Uterus (tissue), 4 donors: ENCODE data around the gene GPRIN3. TPM values are rescaled to one million over a fixed set of nuclear protein-coding genes. Genes with fewer than 3 reads are reported as not detected.

Experiments
- DNase-seq, 2 donors: peaks; one replicate each; pipeline ENCODE4 v3.0.0-alpha.2; 2019 to 2020
- H3K27ac ChIP-seq, 2 donors: fragments of 200-600 bp; sonication (generic); 1 replicate in 1 of 2; 2 replicates in 1 of 2; pipeline ENCODE4 v1.5.1; 2016 to 2018
- H3K27me3 ChIP-seq, 2 donors: fragments of 200-600 bp; sonication (generic); one replicate each; pipeline ENCODE4 v1.5.1; 2018 to 2019; ENCODE audit warnings: control low read depth in 1 of 2
- H3K36me3 ChIP-seq, 2 donors: fragments of 200-600 bp; sonication (generic); one replicate each; pipeline ENCODE4 v1.5.1; 2019; ENCODE audit warnings: control low read depth in 1 of 2
- H3K4me1 ChIP-seq, 2 donors: fragments of 200-600 bp; sonication (generic); one replicate each; pipeline ENCODE4 v1.5.1; 2018 to 2019; ENCODE audit warnings: control low read depth in 1 of 2
- H3K4me3 ChIP-seq, 2 donors: fragments of 200-600 bp; sonication (generic); 1 replicate in 1 of 2; 2 replicates in 1 of 2; pipeline ENCODE4 v1.5.1; 2018 to 2019; ENCODE audit warnings: mild to moderate bottlenecking in 1 of 2
- H3K9me3 ChIP-seq, 2 donors: fragments of 200-600 bp; sonication (generic); one replicate each; pipeline ENCODE4 v1.5.1; 2019; ENCODE audit warnings: control low read depth in 1 of 2
- POLR2A ChIP-seq, 2 donors: fragments of 450-650 bp; IDR thresholded peaks; one replicate each; pipeline ENCODE4 v1.6.1; 2016; ENCODE audit warnings: antibody characterized with exemption in 2 of 2, mild to moderate bottlenecking in 1 of 2, moderate library complexity in 1 of 2
- intact Hi-C: fragments of 100-400 bp; cut with DNase I; formaldehyde crosslinking; loops from one replicate; pipeline ENCODE4 v1.15.1; 2023; ENCODE audit warnings: low total_unique reads
- total RNA-seq, 4 donors: library from RNA; depleted of rRNA in 3 of 4; stranded (reverse); fragments of >200 nt in 3 of 4; gene quantifications; one replicate each; pipeline versions ENCODE4 v1.1.0 to v1.2.4, GENCODE V29; 2014 to 2023
- TF ChIP-seq, protein P1 (sequence below), 4 experiments: fragments of 200-600 bp in 2 of 4; fragments of 450-650 bp in 2 of 4; sonication (generic) in 2 of 4; IDR thresholded peaks; one replicate each; pipeline ENCODE4 v1.5.1; 2016 to 2019; ENCODE audit warnings: antibody characterized with exemption in 4 of 4, mild to moderate bottlenecking in 2 of 4, moderate library complexity in 1 of 4
- donor health status: DM: yes; HTN: yes; CAD: no.

The GPRIN3 gene
- total RNA-seq, 4 donors from 2014 or later, result 1.2 to 9.7 (median 3.2) TPM

DNA sequence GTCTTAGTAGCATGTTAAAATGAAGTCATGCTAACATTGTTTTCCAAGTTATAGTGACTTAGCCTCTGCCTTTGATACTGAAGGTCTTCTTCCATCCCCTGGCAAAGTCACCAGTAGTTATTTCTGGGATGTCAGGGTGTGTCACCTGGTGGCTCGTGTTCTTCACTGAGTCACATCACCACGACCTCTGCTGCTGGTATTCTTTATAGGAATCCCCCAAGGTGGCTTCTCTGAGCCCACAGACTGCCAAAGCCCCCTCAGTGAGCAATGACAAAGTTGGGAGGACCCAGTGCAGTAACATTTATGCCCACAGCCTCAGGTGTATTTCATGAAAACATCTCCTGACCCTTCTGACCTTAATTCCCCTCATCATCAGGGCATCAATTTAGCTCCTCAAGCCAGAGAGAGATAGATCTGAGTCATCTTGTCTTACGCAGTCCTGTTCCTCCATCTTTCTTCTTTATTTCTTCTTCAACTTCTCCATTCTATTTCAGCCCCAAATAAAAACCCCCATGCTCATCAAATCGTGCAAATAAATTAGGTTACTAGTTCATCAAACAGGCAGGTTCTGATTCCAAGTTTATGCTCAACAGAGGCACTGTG is 29.3 kb upstream of the GPRIN3 start:
- intact Hi-C loops, result no loop called here
- no peak for DNase-seq
- Histone ChIP-seq H3K27me3 (no peaks in the 10 kb centered on the region), H3K4me3 (no peak overlapping the region), H3K9me3 (no peaks in the 10 kb centered on the region), H3K27ac (no peak overlapping the region), H3K36me3 (no peaks in the 10 kb centered on the region), H3K4me1 (no peaks in the 10 kb centered on the region)
- TF ChIP-seq POLR2A (IDR thresholded peaks at IDR 0.05), result no peak
- TF ChIP-seq, protein P1, sequence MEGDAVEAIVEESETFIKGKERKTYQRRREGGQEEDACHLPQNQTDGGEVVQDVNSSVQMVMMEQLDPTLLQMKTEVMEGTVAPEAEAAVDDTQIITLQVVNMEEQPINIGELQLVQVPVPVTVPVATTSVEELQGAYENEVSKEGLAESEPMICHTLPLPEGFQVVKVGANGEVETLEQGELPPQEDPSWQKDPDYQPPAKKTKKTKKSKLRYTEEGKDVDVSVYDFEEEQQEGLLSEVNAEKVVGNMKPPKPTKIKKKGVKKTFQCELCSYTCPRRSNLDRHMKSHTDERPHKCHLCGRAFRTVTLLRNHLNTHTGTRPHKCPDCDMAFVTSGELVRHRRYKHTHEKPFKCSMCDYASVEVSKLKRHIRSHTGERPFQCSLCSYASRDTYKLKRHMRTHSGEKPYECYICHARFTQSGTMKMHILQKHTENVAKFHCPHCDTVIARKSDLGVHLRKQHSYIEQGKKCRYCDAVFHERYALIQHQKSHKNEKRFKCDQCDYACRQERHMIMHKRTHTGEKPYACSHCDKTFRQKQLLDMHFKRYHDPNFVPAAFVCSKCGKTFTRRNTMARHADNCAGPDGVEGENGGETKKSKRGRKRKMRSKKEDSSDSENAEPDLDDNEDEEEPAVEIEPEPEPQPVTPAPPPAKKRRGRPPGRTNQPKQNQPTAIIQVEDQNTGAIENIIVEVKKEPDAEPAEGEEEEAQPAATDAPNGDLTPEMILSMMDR (IDR thresholded peaks at IDR 0.05), result no peak

DNA sequence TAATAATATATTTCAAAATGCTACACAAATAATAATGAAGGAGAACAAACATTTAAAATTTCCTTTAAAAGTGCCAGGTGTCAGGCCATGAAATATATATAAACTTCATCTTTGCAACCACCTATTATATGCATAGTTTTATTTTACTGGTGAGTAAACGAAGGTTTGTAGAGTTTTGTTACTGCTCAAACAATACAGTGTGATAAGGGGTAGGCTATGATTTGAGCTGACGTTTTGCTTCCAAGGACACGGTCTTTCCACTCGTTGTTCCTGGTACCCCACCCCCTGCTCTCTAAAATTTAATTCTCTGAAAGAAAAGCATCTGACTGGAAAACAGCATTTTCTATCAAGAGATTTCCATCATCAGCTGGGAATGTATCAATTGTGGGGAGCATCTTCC is 27.2 kb upstream of the GPRIN3 start:
- DNase-seq, result no peak
- H3K27me3 ChIP-seq, result no peaks in the 10 kb centered on the region
- no peaks in the 10 kb centered on the region for H3K4me1 ChIP-seq
- TF ChIP-seq, protein P1 (IDR thresholded peaks at IDR 0.05), result no peak
- no peak for TF ChIP-seq POLR2A (IDR thresholded peaks at IDR 0.05)
- H3K4me3 ChIP-seq, result no peak overlapping the region
- H3K27ac ChIP-seq, result no peak overlapping the region
- no peaks in the 10 kb centered on the region for H3K36me3 ChIP-seq
- intact Hi-C loops, result no loop called here
- H3K9me3 ChIP-seq, result no peaks in the 10 kb centered on the region

DNA sequence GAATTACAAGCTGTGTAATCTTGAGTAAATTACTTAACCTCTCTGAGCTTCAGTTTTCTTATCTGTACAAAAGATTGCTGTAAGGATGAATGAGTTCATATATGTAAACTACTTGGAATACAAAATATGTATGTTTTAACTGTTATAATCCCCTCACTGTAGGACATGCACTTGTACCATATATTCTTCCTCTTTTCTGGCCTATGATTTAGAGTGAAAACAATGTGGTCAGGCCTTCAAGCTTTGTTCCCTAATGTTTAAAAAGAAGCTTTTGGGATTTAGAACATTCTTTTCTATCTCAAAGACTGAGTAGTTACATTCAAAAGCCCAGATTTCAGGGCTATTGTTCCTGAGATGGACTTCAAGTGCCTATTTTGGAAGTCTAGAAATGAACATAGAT is 26.7 kb upstream of the GPRIN3 start:
- intact Hi-C loops, result no loop called here
- H3K36me3 ChIP-seq, result no peaks in the 10 kb centered on the region
- no peak overlapping the region for H3K27ac ChIP-seq
- no peak overlapping the region for H3K4me3 ChIP-seq
- no peak for TF ChIP-seq POLR2A (IDR thresholded peaks at IDR 0.05)
- TF ChIP-seq, protein P1 (IDR thresholded peaks at IDR 0.05), result no peak
- H3K4me1 ChIP-seq, result no peaks in the 10 kb centered on the region
- no peaks in the 10 kb centered on the region for H3K9me3 ChIP-seq
- no peaks in the 10 kb centered on the region for H3K27me3 ChIP-seq
- no peak for DNase-seq

DNA sequence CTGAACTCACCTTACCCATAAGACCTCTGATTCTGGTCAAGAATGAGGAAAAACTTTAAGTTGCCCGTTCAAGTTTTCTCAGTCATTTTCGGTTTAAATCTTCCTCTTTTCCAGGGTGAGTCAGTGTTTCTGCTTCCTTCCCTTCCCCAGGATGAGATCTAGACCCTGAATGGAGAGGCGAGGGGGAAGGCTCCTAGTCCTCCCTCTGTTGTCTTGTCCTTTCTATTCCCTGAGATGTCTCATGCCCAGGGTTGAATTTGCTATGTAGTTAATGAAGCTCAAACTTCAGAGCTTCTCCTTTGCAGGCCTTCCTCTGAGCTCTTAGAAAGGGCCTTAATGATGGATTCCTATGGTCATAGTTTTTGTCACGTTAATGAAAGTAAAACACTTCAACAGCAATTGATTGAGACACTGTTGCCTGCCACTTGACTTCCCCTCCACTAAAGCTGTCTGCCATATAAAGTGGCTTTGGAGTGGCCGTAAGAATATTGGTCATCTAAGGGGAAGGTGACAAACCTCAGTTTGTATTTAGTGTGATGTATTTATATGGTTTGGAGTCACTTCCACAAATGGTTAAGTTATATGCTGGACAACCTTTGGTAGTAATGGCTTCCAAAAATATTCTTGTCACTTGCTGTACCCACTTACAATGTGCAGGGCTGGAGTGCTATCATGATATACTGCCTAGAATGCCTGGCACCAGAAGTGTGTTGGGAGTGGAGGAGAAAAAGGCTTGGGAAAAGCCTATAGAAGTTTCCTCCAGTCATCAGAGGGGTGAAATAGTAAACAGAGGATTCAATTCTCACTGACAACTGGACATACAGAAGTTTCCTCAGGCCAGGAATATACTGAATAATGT is 24.3 kb upstream of the GPRIN3 start:
- no peak for DNase-seq
- H3K36me3 ChIP-seq, result no peaks in the 10 kb centered on the region
- no peaks in the 10 kb centered on the region for H3K4me1 ChIP-seq
- no peak overlapping the region for H3K27ac ChIP-seq
- no peaks in the 10 kb centered on the region for H3K9me3 ChIP-seq
- TF ChIP-seq, protein P1 (IDR thresholded peaks at IDR 0.05), result no peak
- no peak for TF ChIP-seq POLR2A (IDR thresholded peaks at IDR 0.05)
- no peak overlapping the region for H3K4me3 ChIP-seq
- intact Hi-C loops, result no loop called here
- no peaks in the 10 kb centered on the region for H3K27me3 ChIP-seq

DNA sequence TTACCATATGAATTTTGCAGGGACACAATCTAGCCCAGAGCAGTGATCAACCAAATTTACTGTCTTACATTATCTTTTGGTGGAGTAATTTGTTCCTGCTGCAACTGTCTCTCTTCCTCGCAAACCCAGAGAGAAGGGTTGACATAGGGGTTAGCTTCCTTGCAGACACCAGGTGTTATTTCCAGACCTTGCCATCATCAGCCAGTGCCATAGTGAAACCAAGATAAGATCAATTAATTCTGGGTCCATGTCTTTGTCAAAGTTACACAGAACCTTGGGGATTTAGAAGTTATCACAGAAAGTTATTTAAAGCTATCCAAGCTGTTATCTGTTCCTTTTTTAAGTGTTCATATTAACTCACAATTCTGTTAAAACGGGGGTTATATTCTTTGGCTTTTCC is 23.6 kb upstream of the GPRIN3 start:
- intact Hi-C loops, result no loop called here
- TF ChIP-seq POLR2A (IDR thresholded peaks at IDR 0.05), result no peak
- TF ChIP-seq, protein P1 (IDR thresholded peaks at IDR 0.05), result no peak
- Histone ChIP-seq H3K27me3 (no peaks in the 10 kb centered on the region), H3K4me3 (no peak overlapping the region), H3K36me3 (no peaks in the 10 kb centered on the region), H3K9me3 (no peaks in the 10 kb centered on the region), H3K27ac (no peak overlapping the region), H3K4me1 (no peaks in the 10 kb centered on the region)
- DNase-seq, result no peak
